Measurements from ENCODE around the gene TRIM60. TPM values are rescaled to one million over a fixed set of nuclear protein-coding genes. Genes with fewer than 3 reads are reported as not detected.
"Not testable (repeated sequence)": the region's sequence is repeated elsewhere in the genome, so short reads cannot be mapped to it uniquely, and the experiment has no call there.

The TRIM60 gene
- total RNA-seq = not detected
- long read RNA-seq = 0 reads

DNA sequence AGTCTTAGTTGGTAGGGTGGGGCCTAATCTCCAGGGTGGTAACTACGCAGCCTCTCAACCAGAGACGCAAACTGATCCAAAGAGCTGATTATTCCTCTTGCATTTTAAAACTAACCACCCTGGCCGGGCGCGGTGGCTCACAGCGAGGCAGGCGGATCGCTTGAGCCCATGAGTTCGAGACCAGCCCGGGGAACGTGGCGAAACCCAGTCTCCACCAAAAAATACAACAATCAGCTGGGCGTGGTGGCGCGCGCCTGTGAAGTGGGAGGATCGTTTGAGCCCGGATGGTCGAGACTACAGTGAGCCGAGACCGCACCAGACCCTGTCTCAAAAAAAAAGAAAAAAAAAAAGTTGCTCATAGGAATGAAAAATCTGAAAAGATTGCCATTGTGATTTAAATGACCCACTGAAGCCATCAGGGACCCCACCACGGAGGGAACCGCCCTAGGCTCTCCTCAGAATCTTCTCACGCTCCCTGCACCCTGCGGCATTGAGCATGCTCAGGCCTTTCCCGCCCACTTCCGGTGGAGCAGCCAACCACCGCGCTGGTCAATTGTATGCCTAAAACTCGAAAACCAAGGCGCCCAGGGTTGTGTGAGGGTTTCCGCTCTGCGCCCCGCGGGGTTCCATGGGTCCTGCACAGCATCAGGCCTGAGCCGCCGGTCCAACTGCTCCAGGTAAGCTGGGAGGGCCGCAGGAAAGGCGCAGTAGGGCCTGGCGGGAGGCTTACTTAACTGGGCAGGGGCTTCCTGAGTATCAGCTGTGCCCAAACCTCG, at the start of gene TRIM60:
TSS of gene TRIM60 (plus strand) at position 564 of the 776 bp plus-strand sequence. CDS start 8,074 bp downstream, outside the sequence.
- DNase-seq (ENCODE audit: low spot score) = no peak
- intact Hi-C loops (cut with DNase I) = no loop called here

DNA sequence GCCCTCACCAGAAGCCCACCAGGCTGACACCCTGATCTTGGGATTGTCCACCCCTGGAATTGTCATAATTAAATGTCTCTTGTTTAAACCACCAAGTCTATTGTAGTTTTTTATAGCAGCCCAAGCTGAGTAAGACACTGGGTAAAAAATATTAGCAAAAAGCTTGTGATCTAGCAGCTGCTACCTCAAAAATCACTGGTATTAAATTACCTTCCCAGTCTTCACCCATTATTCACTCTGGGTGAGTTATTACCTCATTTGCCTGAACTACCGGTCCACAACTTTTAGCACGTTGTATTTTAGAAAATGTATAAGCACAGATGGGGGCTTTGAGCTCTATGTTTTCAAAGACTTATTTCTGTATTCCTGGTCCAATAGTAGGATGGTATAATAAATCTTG, 42.3 kb upstream of the TRIM60 start:
- intact Hi-C loops (cut with DNase I) = no loop called here
- DNase-seq (ENCODE audit: low spot score) = no peak

DNA sequence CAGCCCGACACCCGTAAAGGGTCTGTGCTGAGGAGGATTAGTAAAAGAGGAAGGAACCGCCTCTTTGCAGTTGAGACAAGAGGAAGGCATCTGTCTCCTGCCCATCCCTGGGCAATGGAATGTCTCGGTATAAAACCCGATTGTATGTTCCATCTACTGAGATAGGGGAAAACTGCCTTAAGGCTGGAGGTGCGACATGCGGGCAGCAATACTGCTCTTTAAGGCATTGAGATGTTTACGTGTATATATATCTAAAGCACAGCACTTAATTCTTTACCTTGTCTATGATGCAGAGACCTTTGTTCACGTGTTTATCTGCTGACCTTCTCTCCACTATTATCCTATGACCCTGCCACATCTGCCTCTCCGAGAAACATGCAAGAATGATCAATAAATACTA, 41.0 kb upstream of the TRIM60 start:
- intact Hi-C loops (cut with DNase I); DNase-seq (ENCODE audit: low spot score): not testable (repeated sequence)

DNA sequence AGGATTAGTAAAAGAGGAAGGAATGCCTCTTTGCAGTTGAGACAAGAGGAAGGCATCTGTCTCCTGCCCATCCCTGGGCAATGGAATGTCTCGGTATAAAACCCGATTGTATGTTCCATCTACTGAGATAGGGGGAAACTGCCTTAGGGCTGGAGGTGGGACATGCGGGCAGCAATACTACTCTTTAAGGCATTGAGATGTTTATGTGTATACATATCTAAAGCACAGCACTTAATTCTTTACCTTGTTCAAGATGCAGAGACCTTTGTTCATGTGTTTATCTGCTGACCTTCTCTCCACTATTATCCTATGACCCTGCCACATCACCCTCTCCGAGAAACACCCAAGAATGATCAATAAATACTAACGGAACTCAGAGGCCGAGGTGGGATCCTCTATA, 35.7 kb upstream of the TRIM60 start:
- intact Hi-C loops (cut with DNase I); DNase-seq (ENCODE audit: low spot score): not testable (repeated sequence)

DNA sequence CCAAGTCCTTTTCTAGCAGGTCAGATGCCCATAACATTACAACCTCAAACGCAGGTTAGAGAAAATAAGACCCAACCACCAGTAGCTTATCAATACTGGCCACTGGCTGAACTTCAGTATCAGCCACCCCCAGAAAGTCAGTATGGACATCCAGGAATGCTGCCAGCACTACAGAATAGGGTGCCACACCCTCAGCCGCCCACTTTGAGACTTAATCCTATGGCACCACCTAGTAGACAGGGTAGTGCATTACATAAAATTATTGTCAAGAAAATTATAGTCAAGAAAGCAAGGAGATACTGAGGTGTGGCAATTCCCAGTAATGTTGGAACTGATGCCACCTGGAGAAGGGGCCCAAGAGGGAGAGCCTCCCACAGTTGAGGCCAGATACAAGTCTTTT, 34.5 kb upstream of the TRIM60 start:
- intact Hi-C loops (cut with DNase I) = no loop called here
- no peak for DNase-seq (ENCODE audit: low spot score)

DNA sequence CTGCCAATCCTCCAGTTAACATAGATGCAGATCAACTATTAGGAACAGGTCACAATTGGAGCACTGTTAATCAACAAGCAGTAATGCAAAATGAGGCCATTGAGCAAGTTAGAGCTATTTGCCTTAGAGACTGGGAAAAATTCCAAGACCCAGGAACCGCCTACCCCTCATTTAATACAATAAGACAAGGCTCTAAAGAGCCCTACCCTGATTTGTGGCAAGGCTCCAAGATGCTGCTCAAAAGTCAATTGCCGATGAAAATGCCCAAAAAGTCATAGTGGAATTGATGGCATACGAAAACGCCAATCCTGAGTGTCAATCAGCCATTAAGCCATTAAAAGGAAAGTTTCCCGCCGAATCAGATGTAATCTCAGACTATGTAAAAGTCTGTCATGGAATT, 33.9 kb upstream of the TRIM60 start:
- intact Hi-C loops (cut with DNase I) = no loop called here
- no peak for DNase-seq (ENCODE audit: low spot score)

DNA sequence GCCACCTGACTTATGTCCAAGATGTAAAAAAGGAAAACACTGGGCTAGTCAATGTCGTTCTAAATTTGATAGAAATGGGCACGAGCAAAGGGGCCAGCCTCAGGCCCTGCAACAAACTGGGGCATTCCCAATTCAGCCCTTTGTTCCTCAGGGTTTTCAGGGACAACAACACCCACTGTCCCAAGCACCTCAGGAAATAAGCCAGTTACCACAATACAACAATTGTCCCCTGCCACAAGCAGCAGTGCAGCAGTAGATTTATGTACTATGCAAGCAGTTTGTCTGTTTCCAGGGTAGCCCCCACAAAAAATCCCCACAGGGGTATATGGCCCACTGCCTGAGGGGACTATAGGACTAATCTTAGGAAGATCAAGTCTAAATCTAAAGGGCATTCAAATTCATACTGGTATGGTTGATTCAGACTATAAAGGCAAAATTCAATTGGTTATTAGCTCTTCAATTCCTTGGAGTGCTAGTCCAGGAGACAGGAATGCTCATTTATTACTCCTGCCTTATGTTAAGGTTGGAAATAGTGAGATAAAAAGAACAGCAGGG, 33.2 kb upstream of the TRIM60 start:
- intact Hi-C loops (cut with DNase I); DNase-seq (ENCODE audit: low spot score): not testable (repeated sequence)

DNA sequence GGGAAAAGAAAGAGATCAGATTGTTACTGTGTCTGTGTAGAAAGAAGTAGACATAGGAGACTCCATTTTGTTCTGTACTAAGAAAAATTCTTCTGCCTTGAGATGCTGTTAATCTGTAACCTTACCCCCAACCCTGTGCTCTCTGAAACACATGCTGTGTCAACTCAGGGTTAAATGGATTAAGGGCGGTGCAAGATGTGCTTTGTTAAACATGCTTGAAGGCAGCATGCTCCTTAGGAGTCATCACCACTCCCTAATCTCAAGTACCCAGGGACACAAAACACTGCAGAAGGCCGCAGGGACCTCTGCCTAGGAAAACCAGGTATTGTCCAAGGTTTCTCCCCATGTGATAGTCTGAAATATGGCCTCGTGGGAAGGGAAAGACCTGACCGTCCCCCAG, 29.8 kb upstream of the TRIM60 start:
- intact Hi-C loops (cut with DNase I); DNase-seq (ENCODE audit: low spot score): not testable (repeated sequence)

DNA sequence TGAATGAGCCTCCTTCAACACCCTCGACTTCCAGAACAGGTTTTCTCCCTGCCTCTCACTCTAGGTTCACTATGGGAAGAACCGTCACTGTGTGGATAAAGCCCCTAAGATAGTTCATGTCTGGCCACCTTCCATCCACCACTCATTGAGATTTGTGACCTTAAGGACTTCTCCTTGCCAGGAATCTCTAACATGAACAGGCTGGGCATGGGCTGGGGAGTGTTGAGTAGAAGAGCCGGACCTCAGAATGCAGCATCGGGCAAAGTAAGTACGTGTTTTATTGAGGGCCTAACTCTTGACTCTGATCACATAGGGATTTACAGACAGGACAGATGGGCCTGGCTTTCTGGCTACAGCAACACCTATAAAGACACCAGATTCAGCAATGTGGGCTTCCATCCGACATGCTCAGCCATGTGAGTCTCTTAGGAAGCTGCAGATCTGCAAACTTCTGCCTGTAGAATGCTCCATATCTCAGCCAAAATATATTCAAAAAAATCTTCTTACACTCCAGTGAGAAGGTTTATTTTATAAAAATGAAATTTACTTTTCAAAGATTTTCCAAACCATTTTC, 26.4 kb upstream of the TRIM60 start:
- intact Hi-C loops (cut with DNase I) = no loop called here
- DNase-seq (ENCODE audit: low spot score) = no peak

DNA sequence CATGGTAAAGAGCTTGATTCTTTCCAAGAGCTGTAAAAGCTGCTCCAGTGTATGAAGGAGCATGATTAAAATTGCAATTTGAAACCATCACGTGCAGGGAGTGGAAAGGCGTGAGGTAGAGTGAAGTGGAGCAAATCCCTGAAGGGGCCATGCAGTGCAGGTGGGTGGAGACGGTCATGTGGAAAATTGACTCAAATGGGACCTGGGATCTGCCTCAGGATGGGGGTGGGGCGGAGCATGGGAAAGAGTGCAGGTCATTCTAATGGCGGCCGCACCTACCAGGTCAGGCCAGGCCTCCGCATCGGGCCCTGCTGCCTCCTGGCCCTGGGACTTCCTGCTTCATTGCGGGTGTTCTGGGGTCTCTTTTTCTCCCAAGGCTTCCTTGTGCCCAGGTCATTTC, 25.3 kb upstream of the TRIM60 start:
- intact Hi-C loops (cut with DNase I) = no loop called here
- DNase-seq (ENCODE audit: low spot score) = no peak

DNA sequence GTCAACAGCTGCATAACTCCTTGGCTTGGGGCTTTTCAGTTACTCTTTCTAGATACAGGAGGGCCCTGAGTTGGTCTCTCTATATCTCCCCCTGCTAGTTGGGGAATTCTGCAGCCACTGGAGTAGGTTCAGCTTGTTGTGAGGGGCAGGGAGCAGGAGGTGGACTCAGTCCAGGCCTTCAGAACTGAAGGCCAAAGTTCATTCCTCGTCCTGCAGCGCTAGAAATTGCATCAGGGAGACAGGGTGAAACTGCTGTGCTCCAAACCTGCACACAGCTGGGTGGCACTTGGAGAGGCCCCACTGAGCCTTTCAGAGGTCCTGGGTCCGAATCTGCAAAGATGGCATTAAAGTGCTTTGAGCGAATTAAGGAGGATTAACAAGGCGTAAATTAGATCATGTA, 24.9 kb upstream of the TRIM60 start:
- intact Hi-C loops (cut with DNase I) = no loop called here

DNA sequence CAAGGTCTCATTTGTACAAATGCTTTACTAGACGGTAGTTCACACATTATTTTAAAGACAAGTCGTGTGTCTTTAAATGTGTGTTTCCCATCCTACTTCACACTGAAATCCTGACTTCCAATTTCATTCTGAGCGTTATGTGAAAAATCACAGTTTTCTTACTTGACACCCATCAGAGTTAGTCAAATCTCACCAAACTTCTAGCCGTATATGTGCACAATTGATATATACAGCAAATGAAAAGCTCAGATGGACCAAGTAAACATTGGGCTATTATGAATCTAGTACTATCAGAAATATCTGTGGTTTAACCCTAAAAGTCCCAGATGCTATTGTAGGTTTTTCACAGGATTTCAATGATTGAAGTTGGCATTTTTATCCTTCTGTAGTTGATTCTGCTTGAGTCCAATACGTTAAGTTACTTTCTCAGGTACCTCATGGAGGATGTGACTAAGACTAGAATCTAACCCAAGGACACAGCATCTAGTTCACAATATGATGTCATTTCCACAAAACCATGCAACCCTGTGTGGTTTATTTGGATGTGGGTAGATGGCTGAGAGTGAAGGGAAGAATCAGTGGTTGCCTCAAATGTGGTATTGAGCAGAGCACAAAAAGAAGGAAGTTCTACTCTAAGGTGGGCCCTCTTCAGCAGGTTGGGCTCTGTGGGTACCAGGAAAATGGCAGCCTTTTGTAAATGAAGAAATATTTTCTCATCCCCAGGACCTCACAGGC, 22.1 kb upstream of the TRIM60 start:
- no peak for DNase-seq (ENCODE audit: low spot score)
- intact Hi-C loops (cut with DNase I) = no loop called here

More for the DNA sequence above, 24.9 kb upstream of the TRIM60 start:
- DNase-seq (ENCODE audit: low spot score) = no peak

DNA sequence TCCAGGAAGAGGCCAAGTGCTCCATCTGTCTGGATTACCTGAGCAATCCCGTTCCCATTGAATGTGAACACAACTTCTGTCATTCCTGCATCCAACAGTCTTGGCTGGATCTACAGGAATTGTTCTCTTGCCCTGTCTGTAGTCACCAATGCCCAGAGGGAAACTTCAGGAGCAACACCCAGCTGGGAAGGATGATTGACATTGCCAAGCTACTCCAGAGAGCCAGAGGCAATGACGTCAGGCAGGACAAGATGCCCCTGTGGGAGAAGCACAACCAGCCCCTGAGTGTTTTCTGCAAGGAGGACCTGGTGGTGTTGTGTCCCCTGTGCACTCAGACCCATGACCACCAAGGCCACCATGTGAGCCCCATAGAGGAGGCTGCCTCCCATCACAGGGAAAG, 21.3 kb upstream of the TRIM60 start:
- intact Hi-C loops (cut with DNase I) = no loop called here
- no peak for DNase-seq (ENCODE audit: low spot score)

DNA sequence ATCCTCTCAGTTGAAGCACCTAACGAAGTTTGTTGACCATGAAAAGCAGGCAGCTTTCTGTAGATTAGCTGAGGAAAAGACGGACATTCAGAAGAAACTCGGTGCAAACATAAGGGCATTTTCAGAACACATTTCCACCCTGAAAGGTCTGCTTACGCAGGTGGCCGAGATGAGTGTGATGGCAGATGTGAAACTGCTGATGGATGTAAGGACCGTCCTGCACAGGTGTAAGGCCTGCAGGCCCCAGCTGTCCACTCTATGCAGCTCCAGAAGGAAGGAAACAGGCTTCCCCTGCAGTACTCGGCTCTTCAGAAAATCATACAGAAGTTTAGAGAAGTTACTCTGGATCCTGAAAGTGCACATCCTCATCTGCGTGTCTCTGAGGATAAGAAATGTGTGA, 20.8 kb upstream of the TRIM60 start:
- intact Hi-C loops (cut with DNase I) = no loop called here
- no peak for DNase-seq (ENCODE audit: low spot score)

DNA sequence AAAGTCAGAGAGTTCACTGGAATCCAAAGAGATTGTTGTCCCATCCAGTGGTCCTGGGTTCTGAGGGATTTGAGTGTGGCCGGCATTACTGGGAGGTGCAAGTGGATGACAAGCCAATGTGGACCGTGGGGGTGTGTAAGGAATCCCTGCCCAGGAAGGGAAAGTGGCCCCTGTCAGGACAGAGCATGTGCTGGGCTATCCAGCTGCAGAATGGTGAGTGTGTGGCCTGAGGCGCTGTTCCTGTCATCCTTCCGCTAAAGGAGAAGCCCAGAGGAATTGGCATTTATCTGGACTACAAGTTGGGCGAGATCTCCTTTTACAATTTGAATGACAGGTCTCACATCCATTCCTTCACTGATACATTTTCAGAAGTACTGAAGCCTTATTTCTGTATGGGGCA, 20.4 kb upstream of the TRIM60 start:
- intact Hi-C loops (cut with DNase I) = no loop called here
- no peak for DNase-seq (ENCODE audit: low spot score)

DNA sequence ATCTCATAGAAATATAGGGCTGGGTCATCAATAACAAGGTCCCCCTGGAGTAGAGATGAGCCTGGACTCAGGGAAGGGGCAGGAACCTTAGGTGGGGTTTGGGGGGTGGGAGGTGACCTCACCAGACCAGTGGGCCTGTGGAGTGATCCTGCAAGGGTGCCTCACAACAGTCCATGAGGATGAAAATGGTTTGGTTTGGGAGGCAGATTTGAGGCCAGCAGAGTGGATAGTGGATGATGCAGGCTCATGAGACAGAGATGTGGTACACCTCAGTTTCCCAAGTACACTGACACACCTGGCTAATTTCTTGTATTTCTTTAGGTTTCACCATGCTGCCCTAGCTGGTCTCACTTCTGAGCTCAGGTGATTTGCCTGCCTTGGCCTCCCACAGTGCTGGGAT, 18.1 kb upstream of the TRIM60 start:
- DNase-seq (ENCODE audit: low spot score) = no peak
- intact Hi-C loops (cut with DNase I) = no loop called here

DNA sequence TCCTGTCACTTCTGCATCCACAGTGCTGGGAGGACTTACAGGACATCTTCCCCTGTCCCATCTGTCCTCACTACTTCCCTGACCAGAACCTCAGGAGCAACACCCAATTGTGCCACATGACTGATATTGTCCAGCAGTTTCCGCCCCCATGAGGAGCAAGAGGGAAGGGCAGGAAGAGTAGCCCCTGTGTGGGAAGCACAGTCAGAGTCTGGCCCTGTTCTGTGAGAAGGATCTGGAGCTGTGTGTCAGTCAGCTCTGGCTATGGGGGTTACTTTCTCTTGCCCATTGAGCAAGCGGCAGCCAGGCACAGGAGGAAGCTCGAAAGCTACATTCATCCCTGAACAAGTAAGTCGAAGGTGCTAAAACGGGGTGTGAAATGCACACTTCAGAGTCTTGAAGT, 14.8 kb upstream of the TRIM60 start:
- DNase-seq (ENCODE audit: low spot score) = no peak
- intact Hi-C loops (cut with DNase I) = no loop called here

DNA sequence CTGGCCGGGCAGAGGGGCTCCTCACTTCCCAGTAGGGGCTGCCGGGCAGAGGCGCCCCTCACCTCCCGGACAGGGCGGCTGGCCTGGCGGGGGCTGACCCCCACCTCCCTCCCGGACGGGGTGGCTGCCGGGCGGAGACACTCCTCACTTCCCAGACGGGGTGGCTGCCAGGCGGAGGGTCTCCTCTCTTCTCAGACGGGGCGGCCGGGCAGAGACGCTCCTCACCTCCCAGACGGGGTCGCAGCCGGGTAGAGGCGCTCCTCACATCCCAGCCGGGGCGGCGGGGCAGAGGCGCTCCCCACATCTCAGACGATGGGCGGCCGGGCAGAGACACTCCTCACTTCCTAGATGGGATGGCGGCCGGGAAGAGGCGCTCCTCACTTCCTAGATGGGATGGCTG, 11.8 kb upstream of the TRIM60 start:
- intact Hi-C loops (cut with DNase I); DNase-seq (ENCODE audit: low spot score): not testable (repeated sequence)

DNA sequence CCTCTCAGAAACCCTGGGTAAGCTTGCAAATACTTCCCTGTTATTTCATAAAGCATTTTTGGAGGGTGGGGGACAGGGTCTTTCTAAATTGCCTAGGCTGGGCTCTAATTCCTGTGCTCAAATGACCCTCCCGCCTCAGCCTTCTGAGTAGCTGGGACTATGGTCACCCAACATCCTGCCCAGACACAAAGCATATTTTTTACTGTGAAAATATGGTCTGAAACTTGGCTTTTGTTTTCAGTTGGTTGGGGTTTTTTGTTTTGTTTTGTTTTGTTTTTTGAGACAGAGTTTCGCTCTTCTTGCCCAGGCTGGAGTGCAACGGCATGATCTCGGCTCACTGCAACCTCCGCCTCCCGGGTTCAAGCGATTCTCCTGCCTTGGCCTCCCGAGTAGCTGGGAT, 6.0 kb upstream of the TRIM60 start:
- intact Hi-C loops (cut with DNase I); DNase-seq (ENCODE audit: low spot score): not testable (repeated sequence)

DNA sequence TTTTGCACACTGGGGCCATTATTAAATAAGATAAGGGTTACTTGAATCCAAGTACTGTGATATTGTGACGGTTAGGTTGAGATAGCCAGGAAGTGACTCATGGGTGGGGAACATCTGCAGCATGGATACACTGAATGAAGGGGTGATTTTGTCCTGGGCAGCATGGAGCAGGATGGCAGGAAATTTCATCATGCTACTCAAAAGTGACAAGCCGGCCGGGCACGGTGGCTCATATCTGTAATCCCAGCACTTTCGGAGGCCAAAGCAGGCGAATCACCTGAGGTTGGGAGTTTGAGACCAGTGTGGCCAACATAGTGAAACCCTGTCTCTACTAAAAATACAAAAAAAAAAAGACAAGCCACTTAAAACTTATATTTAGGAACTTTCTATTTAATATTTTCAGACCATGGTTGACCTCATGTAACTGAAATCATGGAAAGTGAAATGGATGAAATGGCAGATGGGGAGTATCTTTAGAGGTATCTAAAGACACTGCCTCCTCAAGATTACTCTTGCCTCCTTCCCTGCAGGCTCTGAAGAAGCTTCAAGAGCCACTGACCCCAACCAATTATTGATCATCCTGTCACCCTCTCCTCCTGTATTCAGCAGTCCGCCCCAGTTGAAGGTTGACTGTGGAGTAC, 3.9 kb upstream of the TRIM60 start:
- intact Hi-C loops (cut with DNase I) = no loop called here

More for the DNA sequence above, 3.9 kb upstream of the TRIM60 start:
- DNase-seq (ENCODE audit: low spot score) = no peak
